ENCODE data around the gene CAPZB. TPM values are rescaled to one million over a fixed set of nuclear protein-coding genes. Genes with fewer than 3 reads are reported as not detected.

CAPZB gene
- total RNA-seq, 2 experiments from 2014 or later, result 335 to 340 TPM

DNA sequence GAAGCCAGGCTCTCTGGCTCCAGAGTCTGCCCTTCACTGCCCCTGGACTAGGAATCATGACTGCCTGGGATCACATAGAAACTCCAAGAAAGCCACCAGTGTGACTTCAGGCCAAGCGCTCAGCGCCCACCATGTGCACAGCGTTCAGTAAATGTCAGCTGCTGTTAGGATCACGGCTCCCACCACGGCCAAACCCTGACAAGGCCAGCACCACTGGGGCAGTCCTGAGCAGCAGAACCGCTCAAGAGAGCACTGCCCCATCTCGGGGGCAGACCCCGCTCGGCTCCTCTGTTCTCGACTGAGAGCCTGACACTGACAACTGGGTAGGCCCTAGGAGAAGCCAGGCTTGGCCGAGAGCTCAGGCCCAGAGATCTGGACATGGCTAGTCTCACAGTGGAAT lies 10.0 kb downstream of the CAPZB start:
- POLR2A ChIA-PET, result interaction anchor here (0.8 to 14.4 kb wide), 2 partner anchors 8 to 122 kb away, joined by 3 to 213 read pairs; a partner anchor contains a TSS
- ATAC-seq, result no peak
- H3K9me3 Mint-ChIP-seq, result no peaks in the 10 kb centered on the region

DNA sequence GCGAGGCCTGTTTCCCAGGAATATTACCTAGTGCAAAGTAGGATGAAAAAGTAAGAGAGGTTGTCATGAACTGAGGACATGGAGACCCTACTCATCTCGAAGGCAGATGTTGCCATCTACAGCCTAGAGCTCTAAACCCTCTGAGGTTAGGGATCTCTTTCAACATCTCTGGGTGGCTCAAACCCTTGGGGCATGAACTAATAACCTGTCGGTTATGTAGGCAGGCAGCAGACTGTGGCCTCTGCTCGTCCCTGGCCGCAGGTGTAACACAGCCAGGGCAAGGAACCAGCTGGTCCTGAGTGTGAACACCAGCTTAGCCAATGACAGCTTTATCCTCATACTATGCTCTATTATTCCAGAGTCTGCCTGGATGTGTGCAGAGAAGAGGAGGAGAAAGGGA lies 13.2 kb downstream of the CAPZB start:
- H3K27ac Mint-ChIP-seq, result peak overlapping the region; percentile 82
- CTCF ChIA-PET, result interaction anchor here (1.0 to 2.1 kb wide), 2 partner anchors 11 to 81 kb away, joined by 5 read pairs; no protein-coding TSS in a partner anchor
- peaks cover 54% of the 10 kb centered on the region for H3K36me3 Mint-ChIP-seq (ENCODE audit: low read depth)

More for the DNA sequence above, 10.0 kb downstream of the CAPZB start:
- Mint-ChIP-seq H3K27me3 (no peaks in the 10 kb centered on the region), H3K36me3 (ENCODE audit: low read depth) (peaks cover 50% of the 10 kb centered on the region), H3K4me3 (no peak overlapping the region), H3K27ac (peak overlapping the region; percentile 96), H3K4me1 (ENCODE audit: low read depth) (peaks cover 89% of the 10 kb centered on the region)
- no peak for DNase-seq
- CTCF ChIA-PET, result no interaction called here
- TF ChIP-seq, protein P1, sequence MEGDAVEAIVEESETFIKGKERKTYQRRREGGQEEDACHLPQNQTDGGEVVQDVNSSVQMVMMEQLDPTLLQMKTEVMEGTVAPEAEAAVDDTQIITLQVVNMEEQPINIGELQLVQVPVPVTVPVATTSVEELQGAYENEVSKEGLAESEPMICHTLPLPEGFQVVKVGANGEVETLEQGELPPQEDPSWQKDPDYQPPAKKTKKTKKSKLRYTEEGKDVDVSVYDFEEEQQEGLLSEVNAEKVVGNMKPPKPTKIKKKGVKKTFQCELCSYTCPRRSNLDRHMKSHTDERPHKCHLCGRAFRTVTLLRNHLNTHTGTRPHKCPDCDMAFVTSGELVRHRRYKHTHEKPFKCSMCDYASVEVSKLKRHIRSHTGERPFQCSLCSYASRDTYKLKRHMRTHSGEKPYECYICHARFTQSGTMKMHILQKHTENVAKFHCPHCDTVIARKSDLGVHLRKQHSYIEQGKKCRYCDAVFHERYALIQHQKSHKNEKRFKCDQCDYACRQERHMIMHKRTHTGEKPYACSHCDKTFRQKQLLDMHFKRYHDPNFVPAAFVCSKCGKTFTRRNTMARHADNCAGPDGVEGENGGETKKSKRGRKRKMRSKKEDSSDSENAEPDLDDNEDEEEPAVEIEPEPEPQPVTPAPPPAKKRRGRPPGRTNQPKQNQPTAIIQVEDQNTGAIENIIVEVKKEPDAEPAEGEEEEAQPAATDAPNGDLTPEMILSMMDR (IDR thresholded peaks at IDR 0.05), result no peak
- intact Hi-C loops (cut with micrococcal nuclease), result loop anchor here (5.0 to 10.0 kb wide), 2 partner anchors 33 to 80 kb away; no protein-coding TSS in a partner anchor

DNA sequence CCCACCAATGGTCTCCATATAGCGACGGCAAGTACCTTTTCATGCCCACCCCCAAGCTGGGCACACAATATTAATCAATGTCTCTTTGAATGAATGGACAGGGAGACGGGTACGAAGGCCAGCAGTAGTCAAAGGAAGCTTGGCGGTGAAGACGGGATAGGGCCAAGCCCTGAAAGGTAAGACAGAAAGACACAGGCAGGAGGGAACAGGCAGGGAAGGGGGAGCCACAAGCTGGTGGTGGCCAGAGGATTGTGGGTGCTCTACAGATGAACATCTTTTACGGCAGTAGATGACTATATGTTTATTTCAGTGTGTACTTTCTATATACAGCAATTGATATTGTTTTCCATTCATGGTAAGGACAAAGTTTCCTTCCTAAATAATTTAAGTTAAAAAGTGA lies 16.3 kb downstream of the CAPZB start:
- Mint-ChIP-seq H3K4me3 (peak overlapping the region; percentile 59), H3K36me3 (ENCODE audit: low read depth) (peaks cover 50% of the 10 kb centered on the region)
- POLR2A ChIA-PET, result interaction anchor here (1.1 to 15.0 kb wide), 6 partner anchors 8 to 128 kb away, joined by 3 to 213 read pairs (median 5); partner anchors contain the start of gene CAPZB

More for the DNA sequence above, 13.2 kb downstream of the CAPZB start:
- POLR2A ChIA-PET, result interaction anchor here (2.7 to 15.0 kb wide), 2 partner anchors 10 to 24 kb away, joined by 9 to 213 read pairs; partner anchors contain the start of gene CAPZB
- Mint-ChIP-seq H3K9me3 (no peaks in the 10 kb centered on the region), H3K4me3 (no peak overlapping the region), H3K27me3 (no peaks in the 10 kb centered on the region), H3K4me1 (ENCODE audit: low read depth) (peaks cover 89% of the 10 kb centered on the region)
- intact Hi-C loops (cut with micrococcal nuclease), result loop anchor here (10.0 kb wide), 1 partner anchor 77 kb away; no protein-coding TSS in a partner anchor
- TF ChIP-seq, protein P1 (IDR thresholded peaks at IDR 0.05), result no peak
- ATAC-seq (no peak), DNase-seq (no peak)

DNA sequence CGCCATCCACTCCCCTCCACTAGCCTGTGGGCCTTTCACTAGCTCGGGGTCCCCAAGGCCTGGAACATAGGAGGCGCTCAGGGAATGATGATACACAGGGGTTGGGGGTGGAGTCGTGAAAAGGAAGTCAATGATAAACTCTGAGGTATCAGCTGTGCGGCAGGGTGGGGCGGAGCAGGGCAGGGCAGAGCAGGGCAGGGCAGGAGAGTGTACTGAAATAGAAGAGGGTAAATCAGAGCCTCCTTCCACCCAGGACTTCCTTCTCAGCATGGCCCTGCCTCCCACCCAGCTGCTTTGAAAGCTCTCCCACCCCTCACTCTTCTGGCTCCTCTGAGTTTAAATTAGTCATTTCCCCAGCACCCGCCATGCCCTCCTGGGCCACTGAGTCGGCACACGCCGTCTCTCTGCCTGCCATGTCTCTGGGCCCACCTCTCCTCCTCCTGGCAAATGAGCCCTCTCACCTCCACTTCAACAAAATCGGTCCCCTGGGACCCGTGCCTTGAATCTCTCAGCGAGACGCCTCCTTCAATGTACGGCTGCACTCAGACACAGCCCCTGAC lies 16.9 kb downstream of the CAPZB start:
- intact Hi-C loops (cut with micrococcal nuclease), result no loop called here
- TF ChIP-seq, protein P1 (IDR thresholded peaks at IDR 0.05), result no peak
- H3K36me3 Mint-ChIP-seq (ENCODE audit: low read depth), result peaks cover 51% of the 10 kb centered on the region
- ChIA-PET CTCF (interaction anchor here (1.1 to 3.0 kb wide), 7 partner anchors 9 to 237 kb away, joined by 3 to 13 read pairs (median 4); no protein-coding TSS in a partner anchor), POLR2A (interaction anchor here (1.1 to 15.0 kb wide), 6 partner anchors 8 to 129 kb away, joined by 3 to 213 read pairs (median 4); partner anchors contain the start of gene CAPZB)
- no peaks in the 10 kb centered on the region for H3K9me3 Mint-ChIP-seq
- H3K4me1 Mint-ChIP-seq (ENCODE audit: low read depth), result peaks cover 88% of the 10 kb centered on the region
- peak overlapping the region; percentile 59 for H3K4me3 Mint-ChIP-seq
- DNase-seq, result peak; percentile 85
- no peaks in the 10 kb centered on the region for H3K27me3 Mint-ChIP-seq
- ATAC-seq, result peak; percentile 84
- H3K27ac Mint-ChIP-seq, result peak overlapping the region; percentile 94

More for the DNA sequence above, 16.3 kb downstream of the CAPZB start:
- Mint-ChIP-seq H3K4me1 (ENCODE audit: low read depth) (peaks cover 86% of the 10 kb centered on the region), H3K9me3 (no peaks in the 10 kb centered on the region), H3K27ac (peak overlapping the region; percentile 94), H3K27me3 (no peaks in the 10 kb centered on the region)
- CTCF ChIA-PET, result interaction anchor here (1.1 to 3.0 kb wide), 5 partner anchors 8 to 237 kb away, joined by 3 to 13 read pairs (median 3); no protein-coding TSS in a partner anchor
- intact Hi-C loops (cut with micrococcal nuclease), result no loop called here
- peak; percentile 24 for DNase-seq
- ATAC-seq, result peak; percentile 19
- TF ChIP-seq, protein P1 (IDR thresholded peaks at IDR 0.05), result no peak

All from activated CD8-positive, alpha-beta T cell treated with anti-CD3 and anti-CD28 coated beads for 36 hours (primary cell).